OCI-LY7 (cell line): ENCODE results near the gene GABRG3.

Experiments used
- EZH2phosphoT487 ChIP-seq: fragments of 200-600 bp; sonication (generic); IDR thresholded peaks from 2 replicates; pipeline ENCODE4 v1.6.1; 2018; ENCODE audit warnings: low read depth, borderline replicate concordance, mild to moderate bottlenecking, mixed run types, antibody characterized with exemption, low read length, moderate library complexity, mixed read lengths
- TF ChIP-seq, protein P1 (sequence below): fragments of 200-600 bp; sonication (generic); conservative IDR thresholded peaks from 2 replicates; pipeline ENCODE4 v1.5.1; 2014; ENCODE audit warnings: mild to moderate bottlenecking, antibody characterized with exemption, low read length, moderate library complexity, mixed read lengths

DNA sequence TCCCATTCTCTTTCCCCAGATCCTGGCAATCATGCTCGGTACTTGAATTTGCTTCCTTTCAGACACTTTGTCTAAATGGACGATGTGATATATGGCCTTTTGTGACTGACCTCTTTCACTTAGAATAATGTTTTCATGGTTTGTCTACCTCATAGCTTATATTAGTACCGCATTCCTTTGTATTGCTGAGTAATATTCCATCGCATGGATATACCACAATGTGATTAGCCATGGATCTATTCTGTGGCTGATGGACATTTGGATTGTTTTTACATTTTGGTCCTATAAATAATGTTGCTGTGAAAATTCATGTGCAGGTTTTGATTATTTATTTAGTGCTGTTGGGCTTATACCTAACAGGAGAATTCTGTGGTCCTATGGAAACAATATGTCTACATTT is 458.6 kb downstream of the GABRG3 start:
- TF ChIP-seq, protein P1, sequence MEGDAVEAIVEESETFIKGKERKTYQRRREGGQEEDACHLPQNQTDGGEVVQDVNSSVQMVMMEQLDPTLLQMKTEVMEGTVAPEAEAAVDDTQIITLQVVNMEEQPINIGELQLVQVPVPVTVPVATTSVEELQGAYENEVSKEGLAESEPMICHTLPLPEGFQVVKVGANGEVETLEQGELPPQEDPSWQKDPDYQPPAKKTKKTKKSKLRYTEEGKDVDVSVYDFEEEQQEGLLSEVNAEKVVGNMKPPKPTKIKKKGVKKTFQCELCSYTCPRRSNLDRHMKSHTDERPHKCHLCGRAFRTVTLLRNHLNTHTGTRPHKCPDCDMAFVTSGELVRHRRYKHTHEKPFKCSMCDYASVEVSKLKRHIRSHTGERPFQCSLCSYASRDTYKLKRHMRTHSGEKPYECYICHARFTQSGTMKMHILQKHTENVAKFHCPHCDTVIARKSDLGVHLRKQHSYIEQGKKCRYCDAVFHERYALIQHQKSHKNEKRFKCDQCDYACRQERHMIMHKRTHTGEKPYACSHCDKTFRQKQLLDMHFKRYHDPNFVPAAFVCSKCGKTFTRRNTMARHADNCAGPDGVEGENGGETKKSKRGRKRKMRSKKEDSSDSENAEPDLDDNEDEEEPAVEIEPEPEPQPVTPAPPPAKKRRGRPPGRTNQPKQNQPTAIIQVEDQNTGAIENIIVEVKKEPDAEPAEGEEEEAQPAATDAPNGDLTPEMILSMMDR = no peak
- TF ChIP-seq EZH2phosphoT487 = no peak
